Smooth muscle cell (in vitro differentiated cells): ENCODE data around the gene ARSI. TPM values are rescaled to one million over a fixed set of nuclear protein-coding genes. Genes with fewer than 3 reads are reported as not detected.

ENCODE experiments used
- DNase-seq: peaks from one replicate; lab custom pipeline; 2025; ENCODE audit not compliant: unreplicated experiment; lab: John Stamatoyannopoulos, UW
- H2AFZ ChIP-seq: fragments of 200-600 bp; sonication (generic); 2 replicates; pipeline ENCODE4 v1.6.0; 2016; ENCODE audit warnings: antibody characterized with exemption, low read depth, mild to moderate bottlenecking
- H3F3A ChIP-seq: fragments of 200-600 bp; sonication (generic); 2 replicates; pipeline ENCODE4 v1.6.0; 2017; ENCODE audit warnings: antibody characterized with exemption, low read depth
- H3K27ac ChIP-seq: fragments of 200-600 bp; sonication (generic); 2 replicates; pipeline ENCODE4 v1.5.1; 2016; ENCODE audit warnings: low read depth, mild to moderate bottlenecking
- H3K27me3 ChIP-seq: fragments of 200-600 bp; sonication (generic); 2 replicates; pipeline ENCODE4 v1.6.1; 2016; ENCODE audit warnings: low read depth, mild to moderate bottlenecking
- H3K36me3 ChIP-seq: fragments of 200-600 bp; sonication (generic); 2 replicates; pipeline ENCODE4 v1.5.1; 2016; ENCODE audit warnings: low read depth
- H3K4me1 ChIP-seq: fragments of 200-600 bp; sonication (generic); 2 replicates; pipeline ENCODE4 v1.5.1; 2016; ENCODE audit warnings: low read depth
- H3K4me2 ChIP-seq: fragments of 200-600 bp; sonication (generic); 2 replicates; pipeline ENCODE4 v1.6.0; 2016; ENCODE audit warnings: mild to moderate bottlenecking
- H3K4me3 ChIP-seq: fragments of 200-600 bp; sonication (generic); 2 replicates; pipeline ENCODE4 v1.5.1; 2016; ENCODE audit warnings: mild to moderate bottlenecking
- H3K79me2 ChIP-seq: fragments of 200-600 bp; sonication (generic); 2 replicates; pipeline ENCODE4 v1.6.0; 2016; ENCODE audit warnings: low read depth, mild to moderate bottlenecking
- H3K9ac ChIP-seq: fragments of 200-600 bp; sonication (generic); 2 replicates; pipeline ENCODE4 v1.6.0; 2016; ENCODE audit warnings: low read depth
- H3K9me3 ChIP-seq: fragments of 200-600 bp; sonication (generic); replicated peaks from 2 replicates; pipeline ENCODE4 v1.5.1; 2016; ENCODE audit warnings: low read depth
- H4K20me1 ChIP-seq: fragments of 200-600 bp; sonication (generic); 2 replicates; pipeline ENCODE4 v1.6.0; 2016; ENCODE audit warnings: low read depth
- WGBS: methylation state at CpG from one replicate; pipeline ENCODE4 v1.1.7; 2016; ENCODE audit warnings: low lambda C conversion rate; 5-methylcytosine and 5-hydroxymethylcytosine counted together
- polyA plus RNA-seq: library from polyadenylated mRNA; unstranded; fragments of >200 nt; fragmentation: Nextera tagmentation; extraction: Ambion mirVana; gene quantifications from 2 replicates; pipeline ENCODE4 v1.2.1, GENCODE V29; 2016
- total RNA-seq: library from RNA; depleted of rRNA; stranded (reverse); fragments of >200 nt; gene quantifications from 2 replicates; pipeline ENCODE4 v1.2.3, GENCODE V29; 2014
- TF ChIP-seq, protein P1 (sequence below): fragments of 200-600 bp; sonication (generic); IDR thresholded peaks from 2 replicates; pipeline ENCODE4 v1.5.1; 2017; ENCODE audit warnings: borderline replicate concordance, mild to moderate bottlenecking, antibody characterized with exemption; ENCODE audit not compliant: insufficient read depth, poor library complexity, severe bottlenecking

Gene ARSI
- total and polyA plus RNA-seq, 2 experiments from 2014 or later = 68.9 to 87.6 TPM

- no peak overlapping the region for H3K4me3 ChIP-seq
- H3K4me1 ChIP-seq = peaks cover 34% of the 10 kb centered on the region
- no peak overlapping the region for H3K9ac ChIP-seq
- no peak for DNase-seq
- H3K36me3 ChIP-seq = no peaks in the 10 kb centered on the region
- no peaks in the 10 kb centered on the region for H3K9me3 ChIP-seq
- no peak overlapping the region for H2AFZ ChIP-seq
- H3K4me2 ChIP-seq = no peak overlapping the region
- H3K79me2 ChIP-seq = peaks cover 26% of the 10 kb centered on the region
- TF ChIP-seq, protein P1, sequence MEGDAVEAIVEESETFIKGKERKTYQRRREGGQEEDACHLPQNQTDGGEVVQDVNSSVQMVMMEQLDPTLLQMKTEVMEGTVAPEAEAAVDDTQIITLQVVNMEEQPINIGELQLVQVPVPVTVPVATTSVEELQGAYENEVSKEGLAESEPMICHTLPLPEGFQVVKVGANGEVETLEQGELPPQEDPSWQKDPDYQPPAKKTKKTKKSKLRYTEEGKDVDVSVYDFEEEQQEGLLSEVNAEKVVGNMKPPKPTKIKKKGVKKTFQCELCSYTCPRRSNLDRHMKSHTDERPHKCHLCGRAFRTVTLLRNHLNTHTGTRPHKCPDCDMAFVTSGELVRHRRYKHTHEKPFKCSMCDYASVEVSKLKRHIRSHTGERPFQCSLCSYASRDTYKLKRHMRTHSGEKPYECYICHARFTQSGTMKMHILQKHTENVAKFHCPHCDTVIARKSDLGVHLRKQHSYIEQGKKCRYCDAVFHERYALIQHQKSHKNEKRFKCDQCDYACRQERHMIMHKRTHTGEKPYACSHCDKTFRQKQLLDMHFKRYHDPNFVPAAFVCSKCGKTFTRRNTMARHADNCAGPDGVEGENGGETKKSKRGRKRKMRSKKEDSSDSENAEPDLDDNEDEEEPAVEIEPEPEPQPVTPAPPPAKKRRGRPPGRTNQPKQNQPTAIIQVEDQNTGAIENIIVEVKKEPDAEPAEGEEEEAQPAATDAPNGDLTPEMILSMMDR = no peak
- 98% methylated on average over 31 of the region's 31 CpGs for WGBS
- no peaks in the 10 kb centered on the region for H3K27me3 ChIP-seq
- H4K20me1 ChIP-seq = peaks cover 27% of the 10 kb centered on the region
- H3K27ac ChIP-seq = peak overlapping the region; percentile 69
- H3F3A ChIP-seq = peaks cover 23% of the 10 kb centered on the region
These were observed 4.6 kb downstream of the ARSI start for GRCh38 chr5:150297934-150298595.

DNA sequence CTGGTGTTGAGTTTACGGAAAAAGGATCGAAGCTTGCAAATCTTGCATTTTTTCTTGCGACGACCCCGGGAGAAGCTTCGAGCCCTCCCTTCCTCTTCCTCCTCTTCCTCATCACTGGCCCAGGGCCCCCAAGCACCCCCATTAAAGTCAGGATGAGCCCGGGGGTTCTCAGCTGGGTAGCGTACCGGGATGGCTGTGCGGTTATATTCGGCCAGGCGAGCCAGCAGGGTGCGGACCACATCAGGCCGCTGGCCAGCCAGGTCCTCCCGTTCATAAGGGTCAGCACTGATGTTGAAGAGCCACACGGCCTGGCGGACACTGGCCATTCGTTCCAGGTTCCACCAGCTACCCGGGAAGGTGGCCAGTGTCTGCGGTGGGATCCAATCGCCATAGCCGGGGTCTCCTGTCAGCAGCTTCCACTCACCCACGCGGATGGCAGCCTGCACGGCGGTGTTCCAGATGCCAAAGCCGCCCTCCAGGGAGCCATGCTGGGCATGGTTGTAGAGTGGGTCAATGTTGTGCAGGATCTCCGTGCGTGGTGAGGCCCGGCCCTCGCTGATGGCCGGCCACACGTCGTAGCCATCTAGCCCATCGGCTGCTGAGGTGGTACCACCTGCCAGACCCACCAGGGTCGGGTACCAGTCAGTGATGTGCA lies 5.3 kb downstream of the ARSI start:
- TF ChIP-seq, protein P1 = no peak
- H3K27ac ChIP-seq = no peak overlapping the region
- no peaks in the 10 kb centered on the region for H3K9me3 ChIP-seq
- H3K36me3 ChIP-seq = no peaks in the 10 kb centered on the region
- DNase-seq = no peak
- H3K9ac ChIP-seq = no peak overlapping the region
- peaks cover 25% of the 10 kb centered on the region for H3F3A ChIP-seq
- no peak overlapping the region for H3K4me3 ChIP-seq
- peaks cover 26% of the 10 kb centered on the region for H3K79me2 ChIP-seq
- no peak overlapping the region for H3K4me2 ChIP-seq
- WGBS = 93% methylated on average over 36 of the region's 36 CpGs
- peaks cover 27% of the 10 kb centered on the region for H4K20me1 ChIP-seq
- H3K4me1 ChIP-seq = peaks cover 39% of the 10 kb centered on the region
- H2AFZ ChIP-seq = no peak overlapping the region
- H3K27me3 ChIP-seq = no peaks in the 10 kb centered on the region

DNA sequence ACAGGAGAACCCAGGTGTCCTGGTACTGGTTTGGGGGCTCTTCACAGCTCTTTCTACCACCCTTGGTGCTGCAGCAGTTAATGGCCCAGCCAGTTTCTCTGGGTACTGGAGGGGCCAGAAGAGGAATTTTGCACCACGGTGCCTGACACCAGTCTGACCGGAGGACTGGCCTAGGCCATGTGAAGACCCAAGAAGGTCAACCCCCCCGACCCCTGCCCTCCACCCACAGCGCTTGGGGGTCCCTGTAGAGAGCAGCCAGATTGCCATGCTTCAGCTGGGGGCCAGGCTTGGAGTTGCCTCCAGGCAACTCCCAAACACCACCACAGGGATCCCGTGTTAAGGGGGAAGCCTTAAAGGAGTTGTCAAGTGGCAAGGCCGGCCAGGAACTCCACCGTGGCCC lies 6.2 kb downstream of the ARSI start:
- peaks cover 41% of the 10 kb centered on the region for H3K4me1 ChIP-seq

More for the DNA sequence above, 6.2 kb downstream of the ARSI start:
- DNase-seq = no peak
- Histone ChIP-seq H3K4me3 (no peak overlapping the region), H3K9me3 (no peaks in the 10 kb centered on the region), H3K27me3 (no peaks in the 10 kb centered on the region), H3K27ac (no peak overlapping the region), H4K20me1 (peaks cover 27% of the 10 kb centered on the region), H2AFZ (no peak overlapping the region), H3K9ac (no peak overlapping the region), H3K4me2 (no peak overlapping the region), H3K36me3 (no peaks in the 10 kb centered on the region), H3F3A (peaks cover 25% of the 10 kb centered on the region), H3K79me2 (peaks cover 26% of the 10 kb centered on the region)
- TF ChIP-seq, protein P1 = no peak
- 91% methylated on average over 7 of the region's 7 CpGs for WGBS
